ENCODE data around the gene MTM1. TPM values are rescaled to one million over a fixed set of nuclear protein-coding genes. Genes with fewer than 3 reads are reported as not detected.

The MTM1 gene
- total and polyA plus RNA-seq, 2 donors (not counting 1 experiment from before 2014, with no cell fraction given), result 8.7 to 29.8 TPM

DNA sequence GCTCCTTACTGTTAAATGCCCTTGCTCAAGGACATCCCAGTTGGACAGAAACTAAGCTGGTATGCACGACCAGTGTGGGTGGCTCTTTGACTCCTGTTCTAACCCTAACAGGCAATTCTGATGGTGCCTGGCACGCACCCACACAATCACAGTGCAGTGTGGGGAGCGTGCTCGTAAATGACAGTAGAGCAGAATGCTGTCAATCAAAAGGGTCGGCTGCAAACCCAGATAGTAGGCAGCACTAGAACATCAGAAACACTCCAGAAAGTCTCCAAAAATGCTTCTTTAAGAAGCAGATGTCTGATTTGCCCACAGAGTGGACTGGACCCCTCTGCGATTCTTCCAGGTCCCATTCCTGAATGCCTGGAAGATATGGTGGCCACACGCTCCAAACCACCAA is 37.6 kb upstream of the MTM1 start:
- H3K9me3 Mint-ChIP-seq (ENCODE audit: insufficient read depth), result peaks cover 5% of the 10 kb centered on the region
- 100% methylated on average over 3 of the region's 7 CpGs for WGBS (ENCODE audit: insufficient coverage)
- ATAC-seq (ENCODE audit: low read depth), result no peak
- ChIA-PET CTCF (no interaction called here), POLR2A (no interaction called here)
- Histone ChIP-seq H3K79me2 (ENCODE audit: control insufficient read depth, insufficient read depth, low read length) (no peaks in the 10 kb centered on the region), H3K27me3 (replicated peaks in 1 of 4; ENCODE audit: control extremely low read depth in 1 of 4, control insufficient read depth in 3 of 4, insufficient read depth in 4 of 4, low read length in 3 of 4) (no peaks in the 10 kb centered on the region), H2AFZ (ENCODE audit: insufficient read depth, low read depth, low read length, poor library complexity, severe bottlenecking) (no peak overlapping the region), H3K4me2 (replicated peaks; ENCODE audit: low read depth, low read length, poor library complexity, severe bottlenecking) (no peak overlapping the region), H3K4me3 (ENCODE audit: control extremely low read depth in 1 of 5, extremely low read depth in 1 of 5, insufficient read depth in 1 of 5, low read depth in 2 of 5, low read length in 4 of 5) (no peak overlapping the region), H3K9me3 (ENCODE audit: control extremely low read depth in 1 of 3, control insufficient read depth in 2 of 3, insufficient read depth in 1 of 3, low read length in 2 of 3) (no peaks in the 10 kb centered on the region), H3K36me3 (replicated peaks in 1 of 2; ENCODE audit: control extremely low read depth in 1 of 2, control insufficient read depth in 1 of 2, extremely low read depth in 1 of 2, insufficient read depth in 2 of 2, low read length in 1 of 2) (no peaks in the 10 kb centered on the region), H4K20me1 (ENCODE audit: control insufficient read depth, insufficient read depth, low read length, poor library complexity, severe bottlenecking) (no peaks in the 10 kb centered on the region), H3K9ac (ENCODE audit: low read length) (no peak overlapping the region), H3K4me1 (ENCODE audit: control insufficient read depth in 2 of 2, insufficient read depth in 2 of 2, low read length in 2 of 2) (no peaks in the 10 kb centered on the region), H3K27ac (ENCODE audit: low read length in 2 of 2) (no peak overlapping the region)
- H3K27ac Mint-ChIP-seq, result no peak overlapping the region
- no peak overlapping the region for H3K4me3 Mint-ChIP-seq
- intact Hi-C loops (cut with micrococcal nuclease), result no loop called here
- DNase-seq, result no peak
- no peaks in the 10 kb centered on the region for H3K4me1 Mint-ChIP-seq
- peaks cover 7% of the 10 kb centered on the region for H3K27me3 Mint-ChIP-seq
- TF ChIP-seq CTCF (IDR thresholded peaks at IDR 0.05), result no peak

- intact Hi-C loops (cut with micrococcal nuclease), result no loop called here
- CTCF ChIA-PET, result no interaction called here
- ATAC-seq (ENCODE audit: low read depth), result no peak
- POLR2A ChIA-PET, result no interaction called here
- H3K36me3 ChIP-seq (replicated peaks in 1 of 2; ENCODE audit: control extremely low read depth in 1 of 2, control insufficient read depth in 1 of 2, extremely low read depth in 1 of 2, insufficient read depth in 2 of 2, low read length in 1 of 2), result no peaks in the 10 kb centered on the region
- Mint-ChIP-seq H3K27ac (no peak overlapping the region), H3K27me3 (peaks cover 10% of the 10 kb centered on the region), H3K4me3 (no peak overlapping the region), H3K4me1 (no peaks in the 10 kb centered on the region), H3K9me3 (ENCODE audit: insufficient read depth) (peaks cover 5% of the 10 kb centered on the region)
- H4K20me1 ChIP-seq (ENCODE audit: control insufficient read depth, insufficient read depth, low read length, poor library complexity, severe bottlenecking), result no peaks in the 10 kb centered on the region
- TF ChIP-seq EZH2 (IDR thresholded peaks at IDR 0.05; ENCODE audit: borderline replicate concordance, insufficient read depth, low read depth, low read length, poor library complexity, severe bottlenecking), result no peak
- TF ChIP-seq CTCF (IDR thresholded peaks at IDR 0.05), result no peak
- no peak overlapping the region for H3K9ac ChIP-seq (ENCODE audit: low read length)
- H3K27ac ChIP-seq (ENCODE audit: low read length in 2 of 2), result no peak overlapping the region
- H3K4me2 ChIP-seq (replicated peaks; ENCODE audit: low read depth, low read length, poor library complexity, severe bottlenecking), result no peak overlapping the region
- H3K4me3 ChIP-seq (ENCODE audit: control extremely low read depth in 1 of 5, extremely low read depth in 1 of 5, insufficient read depth in 1 of 5, low read depth in 2 of 5, low read length in 4 of 5), result no peak overlapping the region
- H2AFZ ChIP-seq (ENCODE audit: insufficient read depth, low read depth, low read length, poor library complexity, severe bottlenecking), result no peak overlapping the region
- DNase-seq, result no peak
- 60% methylated on average over 1 of the region's 4 CpGs for WGBS (ENCODE audit: insufficient coverage)
- peaks cover 0 to 3% (median 2%) of the 10 kb centered on the region in 3 donors for H3K9me3 ChIP-seq (ENCODE audit: control extremely low read depth in 1 of 3, control insufficient read depth in 2 of 3, insufficient read depth in 1 of 3, low read length in 2 of 3)
- H3K79me2 ChIP-seq (ENCODE audit: control insufficient read depth, insufficient read depth, low read length), result no peaks in the 10 kb centered on the region
- no peaks in the 10 kb centered on the region for H3K27me3 ChIP-seq (replicated peaks in 1 of 4; ENCODE audit: control extremely low read depth in 1 of 4, control insufficient read depth in 3 of 4, insufficient read depth in 4 of 4, low read length in 3 of 4)
- no peaks in the 10 kb centered on the region for H3K4me1 ChIP-seq (ENCODE audit: control insufficient read depth in 2 of 2, insufficient read depth in 2 of 2, low read length in 2 of 2)
Observed at GRCh38 chrX:150531467-150531866, 37.0 kb upstream of the MTM1 start.

Data from B cell (primary cell).